GM12878 (cell line): ENCODE data around the gene YPEL4. TPM values are rescaled to one million over a fixed set of nuclear protein-coding genes. Genes with fewer than 3 reads are reported as not detected.

ENCODE experiments used
- ATAC-seq: fragments of 200-7000 bp; cut with Tn5 transposase; 3 replicates; pipeline ENCODE4 v1.9.1; 2020; ENCODE audit warnings: mild to moderate bottlenecking, moderate library complexity
- BruUV-seq: library from RNA; stranded (reverse); fragments of 400-500 nt; replicated peaks from 2 replicates; lab custom pipeline; 2021; lab: Mats Ljungman, UMichigan
- CTCF ChIA-PET: fragments of 300-600 bp; sonication (Branson Sonifier 250); formaldehyde crosslinking; extraction: SDS; loops from one replicate; lab custom pipeline; 2021; ENCODE audit warnings: inconsistent platforms; lab: Yijun Ruan, JAX
- POLR2A ChIA-PET: fragments of 350-600 bp; formaldehyde crosslinking; extraction: SDS; loops from one replicate; lab custom pipeline; 2021; ENCODE audit warnings: inconsistent platforms; lab: Charles Lee
- RAD21 ChIA-PET: fragments of 300-600 bp; sonication (Branson Sonifier 250); formaldehyde crosslinking; loops from one replicate; lab custom pipeline; 2023; ENCODE audit warnings: antibody characterized with exemption; ENCODE audit not compliant: unreplicated experiment; lab: Charles Lee
- SMC1A ChIA-PET: fragments of 300-600 bp; sonication (Branson Sonifier 250); formaldehyde crosslinking; loops from one replicate; lab custom pipeline; 2023; ENCODE audit not compliant: unreplicated experiment, uncharacterized antibody; lab: Charles Lee
- DNase-seq: peaks from one replicate; pipeline ENCODE4 v3.0.0-alpha.2; 2011; ENCODE audit warnings: low read depth, low spot score
- FAIRE-seq: peaks from 3 replicates; lab custom pipeline; 2011; peaks lifted over from hg19 to GRCh38; lab: Jason Lieb, UNC
- H2AFZ ChIP-seq: 2 replicates; pipeline ENCODE4 v1.6.0; 2011; ENCODE audit warnings: low read depth, low read length, control low read depth; ENCODE audit not compliant: control insufficient read depth
- H3K27ac ChIP-seq: 2 replicates; pipeline ENCODE4 v1.5.1; 2011; ENCODE audit warnings: control low read depth; ENCODE audit not compliant: control insufficient read depth, insufficient read depth
- H3K27me3 ChIP-seq, 2 experiments: replicated peaks in 1 of 2; 2 replicates each; pipeline versions ENCODE4 v1.6.0 to v1.6.1; 2011; ENCODE audit warnings: low read length in 1 of 2; ENCODE audit not compliant: control insufficient read depth in 2 of 2, insufficient read depth in 2 of 2
- H3K36me3 ChIP-seq, 2 experiments: 2 replicates each; pipeline ENCODE4 v1.5.1; 2011; ENCODE audit warnings: low read length in 1 of 2; ENCODE audit not compliant: control insufficient read depth in 2 of 2, insufficient read depth in 2 of 2
- H3K4me1 ChIP-seq: 2 replicates; pipeline ENCODE4 v1.6.1; 2011; ENCODE audit warnings: mild to moderate bottlenecking, low read length, moderate library complexity, mixed read lengths; ENCODE audit not compliant: control insufficient read depth, insufficient read depth
- H3K4me2 ChIP-seq: 2 replicates; pipeline ENCODE4 v1.6.0; 2011; ENCODE audit warnings: control low read depth; ENCODE audit not compliant: control insufficient read depth, insufficient read depth
- H3K4me3 ChIP-seq: fragments of 200-600 bp; sonication (generic); 2 replicates; pipeline ENCODE4 v1.5.1; 2016
- H3K79me2 ChIP-seq: 2 replicates; pipeline ENCODE4 v1.6.0; 2011; ENCODE audit warnings: low read length; ENCODE audit not compliant: control insufficient read depth, insufficient read depth
- H3K9ac ChIP-seq: 2 replicates; pipeline ENCODE4 v1.8.0; 2011; ENCODE audit warnings: low read length, control low read depth, mixed read lengths; ENCODE audit not compliant: control insufficient read depth, insufficient read depth
- H3K9me3 ChIP-seq: replicated peaks from 3 replicates; pipeline ENCODE4 v1.5.1; 2011; ENCODE audit warnings: mild to moderate bottlenecking, low read length; ENCODE audit not compliant: control insufficient read depth, insufficient read depth
- H4K20me1 ChIP-seq: 2 replicates; pipeline ENCODE4 v1.6.0; 2011; ENCODE audit not compliant: control insufficient read depth, insufficient read depth
- CEBPB ChIP-seq, 2 experiments: fragments of 150-350 bp in 1 of 2; IDR thresholded peaks; 2 replicates each; pipeline ENCODE4 v1.6.1; 2012 to 2014; ENCODE audit warnings: low read depth in 2 of 2, low read length in 2 of 2, borderline replicate concordance in 1 of 2, inconsistent platforms in 1 of 2
- EGR1 ChIP-seq, 2 experiments: IDR thresholded peaks; 1 replicate in 1 of 2; 2 replicates in 1 of 2; pipeline ENCODE4 v1.6.1; 2011 to 2012; ENCODE audit warnings: low read depth in 2 of 2, low read length in 2 of 2, borderline replicate concordance in 1 of 2, mild to moderate bottlenecking in 1 of 2, moderate library complexity in 1 of 2
- ESRRA ChIP-seq: IDR thresholded peaks from 2 replicates; pipeline ENCODE4 v1.6.1; 2012; ENCODE audit warnings: mild to moderate bottlenecking, low read length, improper control_type of control experiment
- LARP7 ChIP-seq: fragments of 450-650 bp; IDR thresholded peaks from 2 replicates; pipeline ENCODE4 v1.6.1; 2017; ENCODE audit warnings: mild to moderate bottlenecking
- MEF2A ChIP-seq: IDR thresholded peaks from 2 replicates; pipeline ENCODE4 v1.6.1; 2011; ENCODE audit warnings: low read depth, mild to moderate bottlenecking, low read length, moderate library complexity; ENCODE audit not compliant: insufficient read depth
- RFX5 ChIP-seq: IDR thresholded peaks from 2 replicates; pipeline ENCODE4 v1.6.1; 2011; ENCODE audit warnings: low read depth, low read length, improper control_type of control experiment
- STAT1 ChIP-seq: fragments of 450-650 bp; conservative IDR thresholded peaks from 2 replicates; pipeline ENCODE4 v1.6.1; 2014; ENCODE audit warnings: antibody characterized with exemption, mild to moderate bottlenecking
- STAT3 ChIP-seq: IDR thresholded peaks from 2 replicates; pipeline ENCODE4 v1.6.1; 2011; ENCODE audit warnings: low read depth, low read length, improper control_type of control experiment
- TBL1XR1 ChIP-seq: IDR thresholded peaks from 2 replicates; pipeline ENCODE4 v1.6.1; 2012; ENCODE audit warnings: low read depth, low read length, improper control_type of control experiment
- TCF12 ChIP-seq: IDR thresholded peaks from 2 replicates; pipeline ENCODE4 v1.6.1; 2011; ENCODE audit warnings: low read depth, mild to moderate bottlenecking, low read length
- WGBS: methylation state at CpG from one replicate; pipeline ENCODE4 v1.1.6; 2016; ENCODE audit warnings: low lambda C conversion rate; ENCODE audit not compliant: insufficient replicate concordance, insufficient coverage; ENCODE audit errors: missing lambda C conversion rate; 5-methylcytosine and 5-hydroxymethylcytosine counted together
- in situ Hi-C: fragments of 300-500 bp; cut with MboI; formaldehyde crosslinking; loops from 9 replicates; pipeline ENCODE4 v1.14.3; 2018; ENCODE audit warnings: mixed read lengths
- intact Hi-C: fragments of 100-400 bp; cut with micrococcal nuclease; formaldehyde crosslinking; loops from one replicate; pipeline ENCODE4 v1.14.2; 2022; ENCODE audit not compliant: unreplicated experiment
- polyA plus RNA-seq, 11 experiments: library from polyadenylated mRNA; depleted of rRNA in 4 of 11; unstranded in 6 of 11; stranded (reverse) in 5 of 11; fragments of >200 nt; fragmentation: Nextera tagmentation in 4 of 11; fragmentation: Illumina TruSeq in 1 of 11; extraction: Ambion mirVana in 4 of 11; extraction: Trizol in 1 of 11; gene quantifications; 1 replicate in 1 of 11; 2 replicates in 10 of 11; pipeline versions ENCODE4 v1.2.1 to v1.2.3, GENCODE V29; 2011 to 2016; ENCODE audit warnings: inconsistent platforms in 2 of 11, missing spikeins in 2 of 11, low read depth in 1 of 11
- total RNA-seq, 4 experiments: library from RNA; depleted of rRNA in 3 of 4; stranded (reverse); fragments of >200 nt in 3 of 4; fragmentation: Illumina TruSeq in 1 of 4; extraction: Trizol in 1 of 4; gene quantifications; 2 replicates each; pipeline versions ENCODE4 v1.2.1 to v1.2.3, GENCODE V29; 2013 to 2021

Gene YPEL4
- total and polyA plus RNA-seq, 10 of the 15 experiments (the other 5 are each of a cell fraction or from before 2014, with no cell fraction given) = 0.07 to 0.50 (median 0.13) TPM; not detected in 5

DNA sequence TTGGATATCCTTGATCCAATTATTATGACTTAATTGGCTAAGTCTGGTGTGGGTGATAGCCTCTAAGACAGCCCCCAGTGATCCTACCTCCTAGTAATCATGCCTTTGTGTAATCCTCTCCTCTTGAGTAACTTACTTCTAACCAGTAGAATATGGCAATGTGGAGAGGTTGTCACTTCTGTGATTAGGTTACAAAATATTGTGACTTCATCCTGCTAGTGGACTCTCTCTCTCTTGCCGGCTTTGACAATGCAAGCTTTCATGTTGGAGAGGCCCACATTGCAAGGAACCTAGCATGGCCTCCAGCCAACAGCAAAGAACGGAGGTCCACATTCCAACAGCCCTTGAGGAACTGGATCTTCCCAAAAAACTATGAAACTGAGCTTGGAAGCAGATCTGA, 19.5 kb downstream of the YPEL4 start:
- Histone ChIP-seq H3K9me3 (no peaks in the 10 kb centered on the region), H3K4me2 (no peak overlapping the region), H3K27me3 (no peaks in the 10 kb centered on the region; a peak in 1 of 4 replicates), H4K20me1 (no peaks in the 10 kb centered on the region), H3K79me2 (no peaks in the 10 kb centered on the region), H3K27ac (no peak overlapping the region), H3K36me3 (no peaks in the 10 kb centered on the region), H3K4me3 (no peak overlapping the region), H3K4me1 (no peaks in the 10 kb centered on the region), H3K9ac (no peak overlapping the region), H2AFZ (no peak overlapping the region)
- SMC1A ChIA-PET = interaction anchor here (1.0 kb wide), 1 partner anchor 12 kb away, joined by 3 read pairs; no protein-coding TSS in a partner anchor
- no TSS peak for BruUV-seq
- TF ChIP-seq MEF2A = no peak
- TF ChIP-seq TCF12 = no peak
- TF ChIP-seq LARP7 = no peak
- no peak for TF ChIP-seq TBL1XR1
- no peak for TF ChIP-seq CEBPB (IDR thresholded peaks at IDR 0.05; ENCODE audit: borderline replicate concordance in 1 of 2, low read depth in 2 of 2, low read length in 2 of 2)
- no peak for TF ChIP-seq EGR1 (IDR thresholded peaks at IDR 0.05; ENCODE audit: borderline replicate concordance in 1 of 2, low read depth in 2 of 2, low read length in 2 of 2)
- no peak for TF ChIP-seq STAT3
- TF ChIP-seq STAT1 = no peak
- no peak for TF ChIP-seq ESRRA
- TF ChIP-seq RFX5 = no peak
- RAD21 ChIA-PET = no interaction called here
- DNase-seq (no peak), ATAC-seq (no peak), FAIRE-seq (no peak)
- in situ Hi-C loops (no loop called here), intact Hi-C loops (no loop called here)
- 50% methylated on average over 2 of the region's 2 CpGs for WGBS
- CTCF ChIA-PET = interaction anchor here (0.8 kb wide), 1 partner anchor 137 kb away, joined by 3 read pairs; no protein-coding TSS in a partner anchor
- POLR2A ChIA-PET = no interaction called here
